GM21529 (cell line): ENCODE data around the gene CMSS1.
"Not testable (repeated sequence)": the region's sequence is repeated elsewhere in the genome, so short reads cannot be mapped to it uniquely, and the experiment has no call there.

ENCODE experiments used
- ATAC-seq: cut with Tn5 transposase; IDR thresholded peaks from one replicate; pipeline ENCODE4 v1.9.1; 2021; ENCODE audit not compliant: unreplicated experiment

Gene CMSS1

GRCh38 chr3:100043271-100043670 is 225.6 kb downstream of the CMSS1 start:
- no peak for ATAC-seq

- peak; percentile 82 for ATAC-seq
These were observed 226.7 kb downstream of the CMSS1 start for GRCh38 chr3:100044369-100044768.

- ATAC-seq, result no peak
These were observed 228.0 kb downstream of the CMSS1 start for GRCh38 chr3:100045696-100046095.

GRCh38 chr3:100046986-100047385 is 229.3 kb downstream of the CMSS1 start:
- no peak for ATAC-seq

- ATAC-seq, result peak; percentile 72
These were observed 229.9 kb downstream of the CMSS1 start for GRCh38 chr3:100047455-100048141.

GRCh38 chr3:100048248-100048647 is 230.6 kb downstream of the CMSS1 start:
- no peak for ATAC-seq

- ATAC-seq, result not testable (repeated sequence)
These were observed 233.9 kb downstream of the CMSS1 start for GRCh38 chr3:100051513-100051912.

- ATAC-seq, result no peak
These were observed 236.4 kb downstream of the CMSS1 start for GRCh38 chr3:100053951-100054620.

GRCh38 chr3:100057716-100058575 is 240.3 kb downstream of the CMSS1 start:
- no peak for ATAC-seq

GRCh38 chr3:100059472-100059871 is 241.8 kb downstream of the CMSS1 start:
- no peak for ATAC-seq

- ATAC-seq, result no peak
These were observed 243.2 kb downstream of the CMSS1 start for GRCh38 chr3:100060685-100061484.

GRCh38 chr3:100062665-100063064 is 245.0 kb downstream of the CMSS1 start:
- no peak for ATAC-seq

- ATAC-seq, result no peak
These were observed 246.3 kb downstream of the CMSS1 start for GRCh38 chr3:100063929-100064461.

- ATAC-seq, result no peak
These were observed 249.9 kb downstream of the CMSS1 start for GRCh38 chr3:100067589-100067988.

GRCh38 chr3:100068826-100069225 is 251.2 kb downstream of the CMSS1 start:
- peak; percentile 69 for ATAC-seq

GRCh38 chr3:100069472-100069871 is 251.8 kb downstream of the CMSS1 start:
- no peak for ATAC-seq

GRCh38 chr3:100072326-100073048 is 254.8 kb downstream of the CMSS1 start:
- ATAC-seq, result peak; percentile 40

- no peak for ATAC-seq
These were observed 255.5 kb downstream of the CMSS1 start for GRCh38 chr3:100073049-100073713.

- peak; percentile 58 for ATAC-seq
These were observed 256.1 kb downstream of the CMSS1 start for GRCh38 chr3:100073714-100074307.
